GM12878 (cell line): ENCODE results near the gene FANCL.
"Not testable (repeated sequence)": the region's sequence is repeated elsewhere in the genome, so short reads cannot be mapped to it uniquely, and the experiment has no call there.

Experiments used
- CTCF ChIP-seq, 3 experiments: IDR thresholded peaks in 2 of 3; conservative IDR thresholded peaks in 1 of 3; 2 replicates each; pipeline ENCODE4 v1.5.1; 2011; ENCODE audit warnings: low read depth in 3 of 3, low read length in 3 of 3, mild to moderate bottlenecking in 3 of 3, control low read depth in 2 of 3, moderate library complexity in 2 of 3, inconsistent platforms in 1 of 3, mixed read lengths in 1 of 3; ENCODE audit not compliant: control insufficient read depth in 2 of 3, insufficient read depth in 1 of 3; ENCODE audit errors: extremely low read depth in 1 of 3
- MLLT1 ChIP-seq: fragments of 450-650 bp; IDR thresholded peaks from 2 replicates; pipeline ENCODE4 v1.6.1; 2016; ENCODE audit warnings: mild to moderate bottlenecking
- SPI1 ChIP-seq: IDR thresholded peaks from 2 replicates; pipeline ENCODE4 v1.6.1; 2011; ENCODE audit warnings: low read depth, mild to moderate bottlenecking, low read length, moderate library complexity, borderline replicate concordance; ENCODE audit not compliant: insufficient read depth
- TCF7 ChIP-seq: IDR thresholded peaks from 2 replicates; pipeline ENCODE4 v1.6.1; 2014; ENCODE audit warnings: antibody characterized with exemption, borderline replicate concordance

GRCh38 chr2:58251331-58252201, 10.4 kb upstream of the FANCL start:
- TF ChIP-seq MLLT1; TCF7; SPI1; CTCF (IDR thresholded peaks at IDR 0.05 in 2 of 3, conservative IDR thresholded peaks at IDR 0.05 in 1 of 3; ENCODE audit: control insufficient read depth in 2 of 3, extremely low read depth in 1 of 3, insufficient read depth in 1 of 3, low read depth in 3 of 3, low read length in 3 of 3): not testable (repeated sequence)
